ENCODE data around the gene NPHP1.
"Not testable (repeated sequence)": the region's sequence is repeated elsewhere in the genome, so short reads cannot be mapped to it uniquely, and the experiment has no call there.

The NPHP1 gene

GRCh38 chr2:110204408-110205385 is at the start of gene NPHP1:
TSS of gene NPHP1 (minus strand) at chr2:110205013. CDS start at chr2:110204968, 45 bp downstream.
- Histone ChIP-seq H3K9ac (ENCODE audit: low read length in 2 of 2) (peak within 1 kb of the TSS; percentile 54 to 72), H3K4me3 (ENCODE audit: low read length in 2 of 2) (peak within 1 kb of the TSS; percentile 90 to 91), H3K4me1 (ENCODE audit: control insufficient read depth, insufficient read depth, low read length) (peaks cover 10% of the 10 kb centered on the region), H3K27ac (ENCODE audit: low read length) (no peak within 1 kb of the TSS), H3K36me3 (ENCODE audit: control insufficient read depth in 2 of 2, insufficient read depth in 2 of 2, low read length in 2 of 2) (no peaks in the 10 kb centered on the region), H3K27me3 (ENCODE audit: control insufficient read depth in 1 of 2, insufficient read depth in 2 of 2, low read length in 2 of 2) (no peaks in the 10 kb centered on the region), H3K9me3 (ENCODE audit: control insufficient read depth in 2 of 2, low read length in 2 of 2) (no peaks in the 10 kb centered on the region)

- H3K36me3 ChIP-seq (ENCODE audit: control insufficient read depth in 2 of 2, insufficient read depth in 2 of 2, low read length in 2 of 2); H3K4me1 ChIP-seq (ENCODE audit: control insufficient read depth, insufficient read depth, low read length); H3K9ac ChIP-seq (ENCODE audit: low read length in 2 of 2); H3K27ac ChIP-seq (ENCODE audit: low read length); H3K27me3 ChIP-seq (ENCODE audit: control insufficient read depth in 1 of 2, insufficient read depth in 2 of 2, low read length in 2 of 2); H3K4me3 ChIP-seq (ENCODE audit: low read length in 2 of 2); H3K9me3 ChIP-seq (ENCODE audit: control insufficient read depth in 2 of 2, low read length in 2 of 2): not testable (repeated sequence)
Measured at GRCh38 chr2:110248081-110248795, 43.4 kb upstream of the NPHP1 start.

GRCh38 chr2:110245488-110246435 is 40.9 kb upstream of the NPHP1 start:
- not testable (repeated sequence) for H3K4me3 ChIP-seq (ENCODE audit: low read length in 2 of 2); H3K9ac ChIP-seq (ENCODE audit: low read length in 2 of 2); H3K9me3 ChIP-seq (ENCODE audit: control insufficient read depth in 2 of 2, low read length in 2 of 2); H3K4me1 ChIP-seq (ENCODE audit: control insufficient read depth, insufficient read depth, low read length); H3K27ac ChIP-seq (ENCODE audit: low read length); H3K27me3 ChIP-seq (ENCODE audit: control insufficient read depth in 1 of 2, insufficient read depth in 2 of 2, low read length in 2 of 2); H3K36me3 ChIP-seq (ENCODE audit: control insufficient read depth in 2 of 2, insufficient read depth in 2 of 2, low read length in 2 of 2)

- not testable (repeated sequence) for H3K27ac ChIP-seq (ENCODE audit: low read length); H3K9ac ChIP-seq (ENCODE audit: low read length in 2 of 2); H3K4me1 ChIP-seq (ENCODE audit: control insufficient read depth, insufficient read depth, low read length); H3K27me3 ChIP-seq (ENCODE audit: control insufficient read depth in 1 of 2, insufficient read depth in 2 of 2, low read length in 2 of 2); H3K36me3 ChIP-seq (ENCODE audit: control insufficient read depth in 2 of 2, insufficient read depth in 2 of 2, low read length in 2 of 2); H3K9me3 ChIP-seq (ENCODE audit: control insufficient read depth in 2 of 2, low read length in 2 of 2); H3K4me3 ChIP-seq (ENCODE audit: low read length in 2 of 2)
Measured at GRCh38 chr2:110243283-110243682, 38.5 kb upstream of the NPHP1 start.

- H3K9ac ChIP-seq (ENCODE audit: low read length in 2 of 2); H3K9me3 ChIP-seq (ENCODE audit: control insufficient read depth in 2 of 2, low read length in 2 of 2); H3K4me1 ChIP-seq (ENCODE audit: control insufficient read depth, insufficient read depth, low read length); H3K4me3 ChIP-seq (ENCODE audit: low read length in 2 of 2); H3K36me3 ChIP-seq (ENCODE audit: control insufficient read depth in 2 of 2, insufficient read depth in 2 of 2, low read length in 2 of 2); H3K27me3 ChIP-seq (ENCODE audit: control insufficient read depth in 1 of 2, insufficient read depth in 2 of 2, low read length in 2 of 2); H3K27ac ChIP-seq (ENCODE audit: low read length): not testable (repeated sequence)
Measured at GRCh38 chr2:110234514-110234913, 29.7 kb upstream of the NPHP1 start.

- H3K4me1 ChIP-seq (ENCODE audit: control insufficient read depth, insufficient read depth, low read length); H3K9me3 ChIP-seq (ENCODE audit: control insufficient read depth in 2 of 2, low read length in 2 of 2); H3K4me3 ChIP-seq (ENCODE audit: low read length in 2 of 2); H3K27ac ChIP-seq (ENCODE audit: low read length); H3K27me3 ChIP-seq (ENCODE audit: control insufficient read depth in 1 of 2, insufficient read depth in 2 of 2, low read length in 2 of 2); H3K36me3 ChIP-seq (ENCODE audit: control insufficient read depth in 2 of 2, insufficient read depth in 2 of 2, low read length in 2 of 2); H3K9ac ChIP-seq (ENCODE audit: low read length in 2 of 2): not testable (repeated sequence)
Measured at GRCh38 chr2:110229886-110230285, 25.1 kb upstream of the NPHP1 start.

- not testable (repeated sequence) for H3K27me3 ChIP-seq (ENCODE audit: control insufficient read depth in 1 of 2, insufficient read depth in 2 of 2, low read length in 2 of 2); H3K9ac ChIP-seq (ENCODE audit: low read length in 2 of 2); H3K4me1 ChIP-seq (ENCODE audit: control insufficient read depth, insufficient read depth, low read length); H3K9me3 ChIP-seq (ENCODE audit: control insufficient read depth in 2 of 2, low read length in 2 of 2); H3K4me3 ChIP-seq (ENCODE audit: low read length in 2 of 2); H3K36me3 ChIP-seq (ENCODE audit: control insufficient read depth in 2 of 2, insufficient read depth in 2 of 2, low read length in 2 of 2); H3K27ac ChIP-seq (ENCODE audit: low read length)
Measured at GRCh38 chr2:110222626-110223025, 17.8 kb upstream of the NPHP1 start.

- Histone ChIP-seq H3K9me3 (ENCODE audit: control insufficient read depth in 2 of 2, low read length in 2 of 2) (no peaks in the 10 kb centered on the region), H3K27ac (ENCODE audit: low read length) (no peak overlapping the region), H3K36me3 (ENCODE audit: control insufficient read depth in 2 of 2, insufficient read depth in 2 of 2, low read length in 2 of 2) (no peaks in the 10 kb centered on the region), H3K4me1 (ENCODE audit: control insufficient read depth, insufficient read depth, low read length) (no peaks in the 10 kb centered on the region), H3K27me3 (ENCODE audit: control insufficient read depth in 1 of 2, insufficient read depth in 2 of 2, low read length in 2 of 2) (peaks cover 0 to 8% of the 10 kb centered on the region in 2 donors), H3K9ac (ENCODE audit: low read length in 2 of 2) (no peak overlapping the region), H3K4me3 (ENCODE audit: low read length in 2 of 2) (no peak overlapping the region)
Measured at GRCh38 chr2:110221938-110222337, 17.1 kb upstream of the NPHP1 start.

- Histone ChIP-seq H3K36me3 (ENCODE audit: control insufficient read depth in 2 of 2, insufficient read depth in 2 of 2, low read length in 2 of 2) (no peaks in the 10 kb centered on the region), H3K27me3 (ENCODE audit: control insufficient read depth in 1 of 2, insufficient read depth in 2 of 2, low read length in 2 of 2) (peaks cover 0 to 8% of the 10 kb centered on the region in 2 donors), H3K27ac (ENCODE audit: low read length) (no peak overlapping the region), H3K9me3 (ENCODE audit: control insufficient read depth in 2 of 2, low read length in 2 of 2) (no peaks in the 10 kb centered on the region), H3K4me3 (ENCODE audit: low read length in 2 of 2) (no peak overlapping the region), H3K4me1 (ENCODE audit: control insufficient read depth, insufficient read depth, low read length) (no peaks in the 10 kb centered on the region), H3K9ac (ENCODE audit: low read length in 2 of 2) (no peak overlapping the region)
Measured at GRCh38 chr2:110220190-110220564, 15.4 kb upstream of the NPHP1 start.

GRCh38 chr2:110219496-110220189 is 14.8 kb upstream of the NPHP1 start:
- Histone ChIP-seq H3K36me3 (ENCODE audit: control insufficient read depth in 2 of 2, insufficient read depth in 2 of 2, low read length in 2 of 2) (no peaks in the 10 kb centered on the region), H3K9ac (ENCODE audit: low read length in 2 of 2) (no peak overlapping the region), H3K27me3 (ENCODE audit: control insufficient read depth in 1 of 2, insufficient read depth in 2 of 2, low read length in 2 of 2) (peaks cover 0 to 8% of the 10 kb centered on the region in 2 donors), H3K9me3 (ENCODE audit: control insufficient read depth in 2 of 2, low read length in 2 of 2) (no peaks in the 10 kb centered on the region), H3K4me1 (ENCODE audit: control insufficient read depth, insufficient read depth, low read length) (no peaks in the 10 kb centered on the region), H3K27ac (ENCODE audit: low read length) (no peak overlapping the region), H3K4me3 (ENCODE audit: low read length in 2 of 2) (no peak overlapping the region)
